OCI-LY3 (cell line): ENCODE data around the gene STAT4.

Experiments used
- H2AFZ ChIP-seq: fragments of 200-600, 300-600 bp; shearing (Covaris generic); 2 replicates; pipeline ENCODE4 v1.6.0; 2014; ENCODE audit warnings: antibody characterized with exemption, low read depth, low read length
- H3K27ac ChIP-seq: fragments of 200-600, 300-600 bp; sonication (generic); 2 replicates; pipeline ENCODE4 v1.5.1; 2014; ENCODE audit warnings: mild to moderate bottlenecking, low read length, moderate library complexity, mixed read lengths
- H3K27me3 ChIP-seq: fragments of 200-600, 300-600 bp; sonication (generic); 2 replicates; pipeline ENCODE4 v1.6.1; 2014; ENCODE audit warnings: low read depth, low read length, mixed read lengths
- H3K36me3 ChIP-seq: fragments of 200-600, 300-600 bp; sonication (generic); replicated peaks from 2 replicates; pipeline ENCODE3; 2014; ENCODE audit warnings: low read depth, low read length, mixed read lengths
- H3K4me1 ChIP-seq: fragments of 300-600, 200-600 bp; sonication (generic); 2 replicates; pipeline ENCODE4 v1.6.1; 2014; ENCODE audit warnings: low read length, mixed read lengths
- H3K4me2 ChIP-seq: fragments of 200-600, 300-600 bp; sonication (generic); 2 replicates; pipeline ENCODE4 v1.6.1; 2014; ENCODE audit warnings: low read length, mixed read lengths
- H3K4me3 ChIP-seq: fragments of 300-600, 200-600 bp; sonication (generic); 2 replicates; pipeline ENCODE4 v1.5.1; 2014; ENCODE audit warnings: antibody characterized with exemption, mild to moderate bottlenecking, low read length, moderate library complexity
- H3K79me2 ChIP-seq: fragments of 300-600, 200-600 bp; shearing (Covaris generic); 2 replicates; pipeline ENCODE4 v1.6.1; 2014; ENCODE audit warnings: mild to moderate bottlenecking, low read length, mixed read lengths
- H3K9ac ChIP-seq: fragments of 300-600, 200-600 bp; shearing (Covaris generic); 2 replicates; pipeline ENCODE4 v1.6.0; 2014; ENCODE audit warnings: mild to moderate bottlenecking, low read length, moderate library complexity
- H3K9me3 ChIP-seq: fragments of 200-600, 300-600 bp; shearing (Covaris generic); 2 replicates; pipeline ENCODE4 v1.6.1; 2014; ENCODE audit warnings: low read length, mixed read lengths; ENCODE audit not compliant: insufficient read depth
- H4K20me1 ChIP-seq: fragments of 200-600, 300-600 bp; sonication (generic); 2 replicates; pipeline ENCODE4 v1.6.1; 2016; ENCODE audit warnings: low read length, mixed read lengths; ENCODE audit not compliant: insufficient read depth
- CTCF ChIP-seq: fragments of 200-600, 300-600 bp; sonication (generic); IDR thresholded peaks from 2 replicates; pipeline ENCODE4 v1.5.1; 2014; ENCODE audit warnings: antibody characterized with exemption, low read length, low read depth
- EZH2phosphoT487 ChIP-seq: fragments of 200-600 bp; shearing (Covaris generic); IDR thresholded peaks from 2 replicates; pipeline ENCODE4 v1.6.1; 2018; ENCODE audit warnings: antibody characterized with exemption, mixed run types, low read depth

Gene STAT4

GRCh38 chr2:191150600-191151330 is at the start of gene STAT4:
STAT4 (minus strand) TSS chr2:191150994; CDS start chr2:191148203, 2,791 bp downstream.
- Histone ChIP-seq H3K27ac (no peak within 1 kb of the TSS), H3K36me3 (no peaks in the 10 kb centered on the region), H3K79me2 (no peaks in the 10 kb centered on the region), H3K9ac (peak within 1 kb of the TSS; percentile 53), H3K4me1 (peaks cover 10% of the 10 kb centered on the region), H3K4me3 (peak within 1 kb of the TSS; percentile 92), H3K9me3 (no peaks in the 10 kb centered on the region), H4K20me1 (no peaks in the 10 kb centered on the region), H3K4me2 (peak within 1 kb of the TSS; percentile 98), H2AFZ (peak within 1 kb of the TSS; percentile 98), H3K27me3 (peaks cover 28% of the 10 kb centered on the region)
- TF ChIP-seq EZH2phosphoT487 (no peak), CTCF (no peak)

GRCh38 chr2:191199929-191200512 is 49.2 kb upstream of the STAT4 start:
- no peaks in the 10 kb centered on the region for H3K27me3 ChIP-seq
- no peaks in the 10 kb centered on the region for H3K79me2 ChIP-seq
- H3K9me3 ChIP-seq, result no peaks in the 10 kb centered on the region
- TF ChIP-seq CTCF, result no peak
- no peak for TF ChIP-seq EZH2phosphoT487
- H3K4me3 ChIP-seq, result no peak overlapping the region
- H2AFZ ChIP-seq, result no peak overlapping the region
- H3K27ac ChIP-seq, result no peak overlapping the region
- no peak overlapping the region for H3K4me2 ChIP-seq
- H4K20me1 ChIP-seq, result no peaks in the 10 kb centered on the region
- H3K36me3 ChIP-seq, result no peaks in the 10 kb centered on the region
- peaks cover 8% of the 10 kb centered on the region for H3K4me1 ChIP-seq
- no peak overlapping the region for H3K9ac ChIP-seq

- TF ChIP-seq CTCF (no peak), EZH2phosphoT487 (no peak)
- Histone ChIP-seq H2AFZ (no peak overlapping the region), H3K9ac (no peak overlapping the region), H3K27ac (no peak overlapping the region), H3K9me3 (no peaks in the 10 kb centered on the region), H3K79me2 (no peaks in the 10 kb centered on the region), H4K20me1 (no peaks in the 10 kb centered on the region), H3K36me3 (no peaks in the 10 kb centered on the region), H3K27me3 (no peaks in the 10 kb centered on the region), H3K4me2 (no peak overlapping the region), H3K4me1 (peaks cover 16% of the 10 kb centered on the region), H3K4me3 (no peak overlapping the region)
Observed at GRCh38 chr2:191198271-191198670, 47.5 kb upstream of the STAT4 start.

GRCh38 chr2:191197096-191197495 is 46.3 kb upstream of the STAT4 start:
- no peaks in the 10 kb centered on the region for H4K20me1 ChIP-seq
- H3K79me2 ChIP-seq, result no peaks in the 10 kb centered on the region
- H3K9me3 ChIP-seq, result no peaks in the 10 kb centered on the region
- no peak overlapping the region for H3K4me2 ChIP-seq
- no peaks in the 10 kb centered on the region for H3K27me3 ChIP-seq
- H2AFZ ChIP-seq, result no peak overlapping the region
- peaks cover 16% of the 10 kb centered on the region for H3K4me1 ChIP-seq
- no peak overlapping the region for H3K4me3 ChIP-seq
- no peak overlapping the region for H3K27ac ChIP-seq
- no peaks in the 10 kb centered on the region for H3K36me3 ChIP-seq
- no peak overlapping the region for H3K9ac ChIP-seq
- TF ChIP-seq CTCF, result no peak
- TF ChIP-seq EZH2phosphoT487, result no peak
